GM23338 (cell line): ENCODE results near the gene C1QTNF7.

Experiments used
- CTCF ChIP-seq, 2 experiments: fragments of 200-600 bp in 1 of 2; sonication (generic) in 1 of 2; conservative IDR thresholded peaks; 2 replicates each; pipeline versions ENCODE4 v1.5.1 to v1.6.1; 2016 to 2017; ENCODE audit warnings: antibody characterized with exemption in 2 of 2, low read depth in 2 of 2, mild to moderate bottlenecking in 2 of 2, moderate library complexity in 1 of 2
- EZH2 ChIP-seq: fragments of 200-600 bp; sonication (generic); IDR thresholded peaks from one replicate; pipeline ENCODE4 v1.8.0; 2017; ENCODE audit warnings: antibody characterized with exemption, mild to moderate bottlenecking, low read depth; ENCODE audit not compliant: unreplicated experiment
- POLR2AphosphoS5 ChIP-seq: IDR thresholded peaks from 2 replicates; pipeline ENCODE4 v1.6.1; 2016; ENCODE audit warnings: antibody characterized with exemption, low read depth
- REST ChIP-seq: IDR thresholded peaks from one replicate; pipeline ENCODE4 v1.6.1; 2018; ENCODE audit warnings: antibody characterized with exemption; ENCODE audit not compliant: unreplicated experiment
- TF ChIP-seq, protein P1 (sequence below): IDR thresholded peaks from 2 replicates; pipeline ENCODE4 v1.6.1; 2016; ENCODE audit warnings: antibody characterized with exemption

DNA sequence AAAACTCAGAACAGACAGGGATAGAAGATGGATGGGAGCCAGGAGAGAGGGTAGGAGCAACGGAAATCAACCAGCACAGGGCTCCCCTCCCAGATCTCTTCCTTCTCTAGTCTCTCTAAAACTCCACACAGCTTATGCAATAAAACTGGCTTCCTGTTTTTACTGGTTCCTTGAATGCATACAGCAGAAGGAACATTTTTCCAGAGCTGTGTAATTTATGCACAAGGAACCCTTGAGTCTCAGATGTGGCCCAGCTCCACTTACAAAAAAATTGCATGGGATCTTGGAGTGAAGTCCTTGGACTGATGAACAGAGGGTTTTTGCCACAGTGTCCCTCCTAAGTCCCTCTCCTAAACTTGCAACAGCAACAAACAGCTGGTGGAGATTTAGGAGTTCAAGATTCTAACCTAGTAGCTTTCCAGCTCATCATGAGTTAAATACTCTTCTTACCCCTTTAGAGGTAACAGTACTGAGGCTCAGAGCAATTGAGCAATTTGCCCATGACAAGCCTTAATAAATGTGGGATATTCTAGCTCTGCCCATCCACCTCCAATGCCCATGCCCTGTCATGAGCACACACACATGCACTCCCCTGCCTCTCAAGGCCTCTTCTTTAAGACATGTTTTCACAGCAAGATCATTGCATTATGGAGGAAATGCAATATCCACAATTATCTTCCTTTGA, 23.5 kb downstream of the C1QTNF7 start:
- TF ChIP-seq CTCF (conservative IDR thresholded peaks at IDR 0.05; ENCODE audit: low read depth in 2 of 2) (no peak), REST (no peak), POLR2AphosphoS5 (no peak), EZH2 (no peak)
- TF ChIP-seq, protein P1, sequence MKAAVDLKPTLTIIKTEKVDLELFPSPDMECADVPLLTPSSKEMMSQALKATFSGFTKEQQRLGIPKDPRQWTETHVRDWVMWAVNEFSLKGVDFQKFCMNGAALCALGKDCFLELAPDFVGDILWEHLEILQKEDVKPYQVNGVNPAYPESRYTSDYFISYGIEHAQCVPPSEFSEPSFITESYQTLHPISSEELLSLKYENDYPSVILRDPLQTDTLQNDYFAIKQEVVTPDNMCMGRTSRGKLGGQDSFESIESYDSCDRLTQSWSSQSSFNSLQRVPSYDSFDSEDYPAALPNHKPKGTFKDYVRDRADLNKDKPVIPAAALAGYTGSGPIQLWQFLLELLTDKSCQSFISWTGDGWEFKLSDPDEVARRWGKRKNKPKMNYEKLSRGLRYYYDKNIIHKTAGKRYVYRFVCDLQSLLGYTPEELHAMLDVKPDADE = no peak
